ENCODE measurements around the gene CPNE9. TPM values are rescaled to one million over a fixed set of nuclear protein-coding genes. Genes with fewer than 3 reads are reported as not detected.

Gene CPNE9, protein sequence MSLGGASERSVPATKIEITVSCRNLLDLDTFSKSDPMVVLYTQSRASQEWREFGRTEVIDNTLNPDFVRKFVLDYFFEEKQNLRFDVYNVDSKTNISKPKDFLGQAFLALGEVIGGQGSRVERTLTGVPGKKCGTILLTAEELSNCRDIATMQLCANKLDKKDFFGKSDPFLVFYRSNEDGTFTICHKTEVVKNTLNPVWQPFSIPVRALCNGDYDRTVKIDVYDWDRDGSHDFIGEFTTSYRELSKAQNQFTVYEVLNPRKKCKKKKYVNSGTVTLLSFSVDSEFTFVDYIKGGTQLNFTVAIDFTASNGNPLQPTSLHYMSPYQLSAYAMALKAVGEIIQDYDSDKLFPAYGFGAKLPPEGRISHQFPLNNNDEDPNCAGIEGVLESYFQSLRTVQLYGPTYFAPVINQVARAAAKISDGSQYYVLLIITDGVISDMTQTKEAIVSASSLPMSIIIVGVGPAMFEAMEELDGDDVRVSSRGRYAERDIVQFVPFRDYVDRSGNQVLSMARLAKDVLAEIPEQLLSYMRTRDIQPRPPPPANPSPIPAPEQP
- not detected in 2 replicates for total RNA-seq

DNA sequence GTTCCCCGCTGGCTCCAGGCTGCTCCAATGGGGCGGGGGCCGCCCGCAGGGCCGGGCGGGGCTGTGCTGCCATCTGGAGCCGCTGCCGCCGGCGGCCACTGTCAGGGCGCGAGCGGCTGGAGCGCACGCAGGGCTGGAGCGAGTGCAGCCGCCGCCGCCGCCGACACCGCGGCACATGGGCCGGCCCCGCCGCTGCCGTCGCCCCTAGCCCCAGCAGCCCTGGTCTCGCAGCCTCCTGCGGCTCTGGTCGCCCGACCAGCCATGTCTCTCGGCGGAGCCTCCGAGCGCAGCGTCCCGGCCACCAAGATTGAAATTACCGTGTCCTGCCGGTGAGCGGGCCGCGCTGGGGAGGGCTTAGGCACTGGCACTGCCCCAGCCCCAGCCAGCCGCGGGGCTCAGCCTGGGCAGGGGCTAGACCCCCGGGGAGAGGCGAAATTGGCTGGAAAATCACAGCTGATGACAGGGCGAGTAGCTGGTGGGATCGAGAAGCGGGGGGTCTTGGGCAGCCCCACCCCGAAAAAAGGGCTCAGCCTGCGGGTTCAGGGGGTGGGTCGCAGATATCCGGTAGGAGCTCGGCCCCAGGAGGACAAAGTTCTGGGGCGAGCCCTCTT, at the start of gene CPNE9:
CPNE9 (plus strand) TSS at position 98 of the 611 bp plus-strand sequence; CDS start at position 262, 164 bp downstream.

DNA sequence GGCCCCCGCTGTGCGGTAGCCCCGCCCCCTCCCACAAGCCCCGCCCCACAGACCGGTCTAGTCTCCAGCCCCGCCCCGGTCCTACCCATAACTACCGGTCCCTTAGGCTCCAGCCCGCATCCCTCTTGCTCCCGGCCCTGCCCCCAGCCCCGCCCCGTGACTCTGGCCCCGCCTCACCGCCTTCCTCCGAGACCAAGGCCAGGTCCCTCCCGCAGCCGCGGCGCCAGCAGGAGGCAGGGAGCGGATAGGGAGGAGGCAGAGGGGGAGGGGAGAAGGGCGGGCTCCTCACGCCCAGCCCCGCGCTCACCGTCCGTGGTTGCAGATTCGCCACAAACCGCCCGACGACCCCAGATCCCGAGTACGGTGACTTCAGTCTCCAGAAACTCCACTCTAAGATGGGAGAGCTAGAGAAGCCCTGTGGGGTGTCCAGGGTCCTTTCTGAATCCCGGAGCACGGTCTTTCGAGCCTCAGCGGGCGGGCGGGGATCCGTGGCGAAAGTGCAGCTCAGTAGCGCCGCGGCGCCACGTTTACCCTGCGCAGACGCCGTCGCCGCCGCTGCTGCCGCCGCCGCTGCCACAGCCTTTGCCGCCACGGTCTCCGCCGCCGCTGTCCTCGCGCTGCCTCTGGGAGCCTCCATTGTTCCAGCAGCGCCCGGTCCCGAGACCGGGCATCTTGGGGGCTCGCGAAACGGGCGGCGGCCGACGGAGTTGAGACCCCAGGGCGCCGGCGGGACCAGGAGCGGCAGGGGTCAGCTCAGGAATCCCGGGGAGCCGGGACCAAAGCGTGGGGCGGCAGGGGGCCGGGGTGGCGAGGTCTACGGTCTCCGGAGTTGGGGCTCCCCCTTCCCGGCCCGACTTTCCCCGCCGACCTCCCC, 27.8 kb downstream of the CPNE9 start, which contains the start of gene BRPF1:
BRPF1 (plus strand) TSS at position 530 of the 874 bp plus-strand sequence. CDS start 2,406 bp downstream, outside the sequence.

DNA sequence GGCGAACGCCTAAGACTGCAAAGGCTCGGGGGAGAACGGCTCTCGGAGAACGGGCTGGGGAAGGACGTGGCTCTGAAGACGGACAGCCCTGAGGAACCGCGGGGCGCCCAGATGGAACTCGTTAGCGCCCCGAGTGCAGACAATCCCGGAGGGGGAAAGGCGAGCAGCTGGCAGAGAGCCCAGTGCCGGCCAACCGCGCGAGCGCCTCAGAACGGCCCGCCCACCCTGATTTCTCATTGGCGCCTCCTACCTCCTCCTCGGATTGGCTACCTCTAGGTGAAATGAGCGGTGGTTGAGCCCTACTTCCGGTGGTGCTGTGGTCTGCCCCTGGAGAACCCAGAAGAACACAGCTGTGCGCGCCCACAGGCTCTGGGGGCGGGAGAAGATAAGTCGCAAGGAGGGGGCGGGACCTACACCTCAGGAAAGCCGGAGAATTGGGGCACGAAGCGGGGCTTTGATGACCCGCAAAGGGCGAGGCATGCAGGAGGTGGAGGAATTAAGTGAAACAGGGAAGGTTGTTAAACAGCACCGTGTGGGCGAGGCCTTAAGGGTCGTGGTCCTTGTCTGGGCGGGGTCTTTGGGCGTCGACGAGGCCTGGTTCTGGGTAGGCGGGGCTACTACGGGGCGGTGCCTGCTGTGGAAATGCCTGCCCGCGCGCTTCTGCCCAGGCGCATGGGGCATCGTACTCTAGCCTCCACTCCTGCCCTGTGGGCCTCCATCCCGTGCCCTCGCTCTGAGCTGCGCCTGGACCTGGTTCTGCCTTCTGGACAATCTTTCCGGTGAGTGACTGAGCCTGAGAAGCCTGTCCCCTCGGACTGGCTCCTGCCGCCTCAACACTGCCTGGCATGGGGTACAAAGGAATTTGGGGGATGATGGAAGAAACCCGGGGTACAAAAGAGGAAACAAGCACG, 46.3 kb downstream of the CPNE9 start, which contains the start of gene OGG1:
OGG1 (plus strand) TSS at position 308 of the 911 bp plus-strand sequence; CDS start at position 643, 335 bp downstream.

DNA sequence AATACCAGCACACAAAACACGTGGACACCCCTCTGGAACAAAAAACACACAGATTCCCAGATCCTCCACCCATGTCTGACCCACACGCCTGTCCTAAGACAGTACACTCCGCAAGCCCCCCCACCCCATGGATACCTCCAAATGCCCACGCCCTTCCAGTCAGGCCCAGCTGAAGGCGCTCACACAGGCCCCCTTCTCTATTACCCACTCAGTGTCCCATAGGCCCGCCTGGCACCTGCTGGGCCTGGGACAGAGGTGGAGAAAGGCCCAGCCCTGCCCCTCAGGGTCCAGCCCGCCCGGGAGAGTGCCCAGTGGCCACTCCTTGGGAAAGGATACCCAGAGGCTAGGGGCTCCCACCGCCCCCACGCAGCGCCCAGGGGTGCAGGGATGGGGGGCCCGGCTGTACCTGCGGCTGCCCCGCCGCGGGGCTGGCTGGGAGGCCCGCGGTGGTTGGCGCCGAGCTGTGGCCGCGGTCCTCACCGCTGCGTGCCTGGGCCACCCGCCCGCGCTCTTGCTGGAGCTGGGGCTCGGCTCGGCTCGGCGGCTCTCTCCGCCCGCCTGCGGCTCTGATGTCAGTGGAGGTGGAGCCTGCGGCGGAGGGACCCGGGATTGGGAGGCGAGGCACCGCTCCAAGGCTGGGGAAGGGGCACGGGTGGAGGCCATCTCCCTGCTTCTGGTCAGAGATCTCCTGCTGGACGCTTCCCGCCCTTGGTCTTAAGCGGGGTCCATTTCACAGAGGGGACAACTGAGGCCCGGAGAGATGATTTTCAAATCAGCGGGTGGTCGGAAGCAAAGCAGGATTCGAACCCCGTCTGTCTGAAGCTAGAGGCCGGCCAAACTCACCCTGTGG, 66.0 kb downstream of the CPNE9 start, which contains the start of gene CAMK1:
CAMK1 (minus strand) TSS at position 522 of the 850 bp plus-strand sequence. CDS start 2,198 bp downstream, outside the sequence.

Other genes starting within 250 kb of the CPNE9 start
- gene LHFPL4, start 150.0 kb upstream of the CPNE9 start, total RNA-seq = not detected in 2 replicates
- gene MTMR14, start 54.3 kb upstream of the CPNE9 start, total RNA-seq = 49.8 and 53.6 TPM in 2 replicates
- 20.8 and 30.4 TPM in 2 replicates for gene BRPF1, start 27.9 kb downstream of the CPNE9 start, total RNA-seq
- 25.6 and 34.9 TPM in 2 replicates for gene OGG1, start 46.1 kb downstream of the CPNE9 start, total RNA-seq
- 13.3 and 25.2 TPM in 2 replicates for gene CAMK1, start 66.1 kb downstream of the CPNE9 start, total RNA-seq
- 79.0 and 108 TPM in 2 replicates for gene TADA3, start 88.6 kb downstream of the CPNE9 start, total RNA-seq
- gene ARPC4, start 89.2 kb downstream of the CPNE9 start, total RNA-seq = 147 and 327 TPM in 2 replicates
- 23.0 and 32.6 TPM in 2 replicates for gene TTLL3, start 106.4 kb downstream of the CPNE9 start, total RNA-seq
- 29.8 and 36.2 TPM in 2 replicates for gene RPUSD3, start 140.2 kb downstream of the CPNE9 start, total RNA-seq
- gene CIDEC, start 176.4 kb downstream of the CPNE9 start, total RNA-seq = not detected in 2 replicates
- gene JAGN1, start 186.8 kb downstream of the CPNE9 start, total RNA-seq = 30.6 and 46.0 TPM in 2 replicates
- gene IL17RE, start 199.0 kb downstream of the CPNE9 start, total RNA-seq = 0.72 and 0.88 TPM in 2 replicates
- 43.4 and 46.4 TPM in 2 replicates for gene IL17RC, start 213.3 kb downstream of the CPNE9 start, total RNA-seq
- gene CRELD1, start 230.0 kb downstream of the CPNE9 start, total RNA-seq = 13.3 and 104 TPM in 2 replicates
- 2.6 and 2.7 TPM in 2 replicates for gene PRRT3, start 248.6 kb downstream of the CPNE9 start, total RNA-seq

Measured in placental pericyte (primary cell).